ENCODE measurements around the gene PLXNA4. TPM values are rescaled to one million over a fixed set of nuclear protein-coding genes. Genes with fewer than 3 reads are reported as not detected.

The PLXNA4 gene
- total RNA-seq, 1 donor from 2014 or later = 17.6 TPM

- intact Hi-C loops (cut with DNase I) = no loop called here
- no peak for DNase-seq (ENCODE audit: missing footprints)
- ATAC-seq = no peak
Observed at GRCh38 chr7:132211971-132212370, 364.3 kb downstream of the PLXNA4 start.

DNA sequence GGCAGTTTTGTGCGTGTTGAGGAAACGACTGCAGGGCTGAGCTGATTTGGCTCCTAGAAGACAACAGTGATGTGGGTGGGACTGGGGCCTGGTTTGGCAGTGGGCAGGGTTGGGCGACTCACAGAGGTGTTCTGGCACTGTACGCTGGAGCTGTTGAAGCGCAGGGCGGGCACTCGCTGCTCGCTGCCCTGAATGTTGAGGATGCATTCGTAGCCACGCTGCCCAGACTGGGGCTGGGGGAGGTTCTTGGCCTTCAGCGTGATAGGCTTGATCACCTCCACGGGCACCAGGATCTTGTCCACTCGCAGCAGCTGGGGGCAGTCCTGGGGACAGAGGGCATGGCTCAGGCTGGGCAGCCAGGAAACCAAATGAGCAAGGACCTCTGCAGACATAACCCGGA is 365.4 kb downstream of the PLXNA4 start:
- no peak for DNase-seq (ENCODE audit: missing footprints)
- no peak for ATAC-seq
- intact Hi-C loops (cut with DNase I) = no loop called here

- ATAC-seq = no peak
- DNase-seq (ENCODE audit: missing footprints) = no peak
- intact Hi-C loops (cut with DNase I) = loop anchor here (5.0 kb wide), 1 partner anchor 45 kb away; no protein-coding TSS in a partner anchor
Observed at GRCh38 chr7:132207782-132208181, 368.5 kb downstream of the PLXNA4 start.

DNA sequence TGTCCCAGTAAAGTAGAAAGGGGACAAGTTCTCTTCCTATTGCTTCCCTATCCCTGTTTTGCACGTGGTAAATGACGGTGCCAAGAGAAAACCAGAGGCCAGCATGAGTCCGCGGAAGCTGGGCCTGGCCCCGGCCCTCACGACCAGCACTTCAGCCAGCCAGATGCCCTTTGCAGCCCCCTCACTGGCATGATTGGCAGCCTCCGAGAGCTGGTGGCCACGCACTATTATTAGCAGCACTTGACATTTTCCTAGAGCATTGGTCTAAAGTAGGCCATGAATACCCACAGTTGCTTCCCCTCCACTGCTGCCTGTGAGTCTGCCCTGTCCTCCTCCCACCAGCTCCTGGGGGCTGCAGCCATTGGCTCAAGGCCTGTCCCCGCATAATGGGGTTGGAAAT is 369.1 kb downstream of the PLXNA4 start:
- DNase-seq (ENCODE audit: missing footprints) (no peak), ATAC-seq (peak; percentile 77)
- intact Hi-C loops (cut with DNase I) = loop anchor here (5.0 kb wide), 1 partner anchor 45 kb away; no protein-coding TSS in a partner anchor

DNA sequence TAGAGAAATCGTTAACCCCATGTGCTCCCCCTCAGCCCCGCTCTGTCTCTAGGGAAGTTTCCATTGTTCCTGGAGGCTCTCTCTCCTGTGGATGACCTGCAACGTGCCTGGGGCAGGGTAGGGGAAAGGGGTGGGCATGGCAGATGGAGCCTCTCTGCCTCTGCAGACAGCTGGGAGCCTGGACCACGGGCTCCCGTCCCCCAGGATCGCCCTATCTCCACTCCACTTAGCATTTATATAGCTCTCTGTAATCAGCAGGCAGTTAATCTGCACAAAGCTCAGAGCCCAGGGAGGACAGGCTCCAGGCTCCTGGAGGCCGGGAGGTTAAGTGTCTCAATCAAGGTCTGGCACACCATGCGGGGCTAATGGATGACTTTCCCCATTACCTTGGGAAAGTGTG is 369.7 kb downstream of the PLXNA4 start:
- DNase-seq (ENCODE audit: missing footprints) = no peak
- intact Hi-C loops (cut with DNase I) = loop anchor here (5.0 kb wide), 1 partner anchor 46 kb away; no protein-coding TSS in a partner anchor
- ATAC-seq = peak; percentile 47

- ATAC-seq (no peak), DNase-seq (ENCODE audit: missing footprints) (peak; percentile 20)
- intact Hi-C loops (cut with DNase I) = loop anchor here (5.0 kb wide), 1 partner anchor 47 kb away; no protein-coding TSS in a partner anchor
Observed at GRCh38 chr7:132205509-132205908, 370.8 kb downstream of the PLXNA4 start.

DNA sequence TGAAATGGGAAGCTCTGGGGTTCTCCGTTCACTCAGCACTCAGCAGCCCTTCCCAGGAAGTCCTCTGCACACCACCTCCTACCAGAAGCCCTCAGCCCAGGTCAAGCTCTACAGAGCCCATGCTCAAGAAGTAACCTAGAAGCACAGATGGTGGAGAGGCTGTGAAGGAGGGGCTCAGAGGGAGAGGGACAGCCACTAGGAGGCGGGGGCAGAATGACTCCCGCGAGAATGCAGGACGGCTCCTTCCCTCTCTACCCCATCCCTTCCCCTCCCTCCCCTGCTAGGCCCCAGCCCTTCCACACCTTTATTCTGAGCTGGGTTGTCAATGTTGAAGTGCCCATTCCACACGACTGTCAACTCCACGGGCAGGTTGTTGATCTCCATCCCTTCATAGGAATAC is 373.2 kb downstream of the PLXNA4 start:
- intact Hi-C loops (cut with DNase I) = no loop called here
- ATAC-seq (no peak), DNase-seq (ENCODE audit: missing footprints) (no peak)

DNA sequence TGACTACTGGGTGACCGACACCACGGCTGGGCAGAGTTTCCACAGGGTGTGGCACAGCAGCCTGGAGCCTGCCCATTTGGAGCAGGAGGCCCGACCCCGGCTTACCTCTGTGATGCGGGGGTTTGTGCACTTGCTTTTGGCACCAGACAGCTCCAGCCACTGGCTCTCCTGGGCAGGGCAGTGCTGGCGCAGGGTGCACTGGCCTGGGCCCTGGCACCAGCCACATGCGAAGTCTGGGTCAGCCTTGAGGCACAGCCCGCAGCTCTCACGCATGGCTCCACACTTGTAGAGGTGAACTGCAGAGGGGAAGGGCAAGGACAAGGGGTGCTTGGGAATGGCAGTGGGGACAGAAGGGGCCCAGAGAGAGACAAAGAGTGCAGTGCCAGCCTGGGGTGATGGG is 373.7 kb downstream of the PLXNA4 start:
- DNase-seq (ENCODE audit: missing footprints) = peak; percentile 64
- no peak for ATAC-seq
- intact Hi-C loops (cut with DNase I) = no loop called here

DNA sequence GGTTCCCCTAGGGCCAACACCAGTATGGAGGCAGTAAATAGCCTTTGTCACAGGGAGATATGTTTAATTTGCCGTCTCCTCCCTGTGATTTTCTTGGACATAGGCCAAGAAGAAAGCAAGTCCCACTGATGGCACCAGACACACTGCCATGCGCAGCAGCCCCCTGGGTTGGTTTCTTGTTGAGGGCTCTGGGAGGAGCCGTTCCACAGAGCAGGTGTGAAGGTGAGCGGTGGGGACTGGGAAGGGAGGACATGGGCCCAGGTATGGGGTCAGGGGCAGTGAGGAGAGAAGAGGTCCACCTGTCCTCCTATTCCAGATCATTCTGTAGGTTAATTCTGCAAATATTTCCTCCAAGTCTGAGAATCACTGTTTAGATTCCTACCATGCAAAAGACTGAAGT is 376.1 kb downstream of the PLXNA4 start:
- intact Hi-C loops (cut with DNase I) = no loop called here
- no peak for ATAC-seq
- peak; percentile 54 for DNase-seq (ENCODE audit: missing footprints)

DNA sequence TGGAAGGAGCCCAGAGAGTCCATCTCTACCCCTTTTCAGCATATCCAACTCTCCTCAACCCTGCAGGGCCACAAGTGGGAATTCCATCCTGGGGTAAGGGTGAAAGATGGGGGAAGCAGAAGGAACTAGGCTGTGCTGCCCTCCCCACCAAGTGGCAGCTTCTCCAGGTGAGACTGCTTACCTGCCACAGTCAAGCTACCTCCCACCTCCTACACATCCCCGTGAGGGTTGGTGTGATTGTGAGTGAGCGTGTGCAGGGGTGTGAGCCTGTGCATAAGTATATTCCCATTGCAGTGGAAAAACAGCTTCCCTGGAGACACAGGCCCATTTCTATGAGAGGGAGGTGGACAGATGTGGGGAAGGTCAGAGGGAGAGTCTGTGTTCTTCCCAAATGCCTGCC is 376.6 kb downstream of the PLXNA4 start:
- intact Hi-C loops (cut with DNase I) = no loop called here
- ATAC-seq (no peak), DNase-seq (ENCODE audit: missing footprints) (peak; percentile 26)

- no peak for DNase-seq (ENCODE audit: missing footprints)
- ATAC-seq = no peak
- intact Hi-C loops (cut with DNase I) = no loop called here
Observed at GRCh38 chr7:132197772-132198171, 378.5 kb downstream of the PLXNA4 start.

GRCh38 chr7:132193898-132194297 is 382.4 kb downstream of the PLXNA4 start:
- intact Hi-C loops (cut with DNase I) = no loop called here
- ATAC-seq = no peak
- peak; percentile 63 for DNase-seq (ENCODE audit: missing footprints)

DNA sequence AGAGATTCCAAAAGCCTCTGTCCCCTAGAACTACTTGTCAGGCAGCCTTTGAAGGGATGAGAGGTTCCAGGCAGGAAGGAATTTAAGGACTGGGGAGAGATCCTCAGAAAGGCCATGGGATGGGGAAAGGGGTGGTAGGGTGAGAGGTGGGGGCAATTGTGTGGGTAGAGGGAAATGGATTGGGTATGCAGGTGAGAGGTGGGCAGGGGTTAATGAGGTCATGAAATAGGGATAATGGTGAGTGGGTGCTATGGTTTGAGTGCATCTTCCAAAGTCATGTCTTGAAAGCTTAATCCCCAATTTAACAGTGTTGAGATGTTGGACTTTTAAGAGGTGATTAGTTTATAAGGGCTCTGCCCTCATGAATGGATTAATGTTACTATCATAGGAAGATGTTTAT is 383.5 kb downstream of the PLXNA4 start:
- intact Hi-C loops (cut with DNase I) = no loop called here
- no peak for ATAC-seq

DNA sequence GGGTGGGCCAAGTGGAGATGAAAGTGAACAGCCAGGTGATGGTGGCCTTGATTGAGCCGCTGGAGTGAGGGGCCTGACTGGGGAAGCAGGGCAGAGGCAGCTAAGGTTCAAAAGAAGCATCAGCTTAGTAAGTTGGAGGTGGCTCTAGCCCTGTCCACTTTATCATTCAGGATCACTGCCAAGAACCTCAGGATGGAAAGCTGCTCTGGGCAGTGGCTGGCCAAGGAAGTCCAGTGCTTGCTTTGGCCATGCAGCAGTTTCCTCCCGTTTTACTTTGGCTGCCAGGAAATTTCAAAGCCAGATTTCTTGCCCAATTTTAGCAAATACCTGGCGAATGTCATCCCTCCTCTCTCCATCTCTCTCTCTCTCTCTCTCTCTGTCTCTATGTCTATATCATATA is 384.9 kb downstream of the PLXNA4 start:
- intact Hi-C loops (cut with DNase I) = no loop called here
- no peak for DNase-seq (ENCODE audit: missing footprints)
- no peak for ATAC-seq

More for the DNA sequence above, 383.5 kb downstream of the PLXNA4 start:
- no peak for DNase-seq (ENCODE audit: missing footprints)

- ATAC-seq (no peak), DNase-seq (ENCODE audit: missing footprints) (no peak)
- intact Hi-C loops (cut with DNase I) = no loop called here
Observed at GRCh38 chr7:132190683-132191082, 385.6 kb downstream of the PLXNA4 start.

DNA sequence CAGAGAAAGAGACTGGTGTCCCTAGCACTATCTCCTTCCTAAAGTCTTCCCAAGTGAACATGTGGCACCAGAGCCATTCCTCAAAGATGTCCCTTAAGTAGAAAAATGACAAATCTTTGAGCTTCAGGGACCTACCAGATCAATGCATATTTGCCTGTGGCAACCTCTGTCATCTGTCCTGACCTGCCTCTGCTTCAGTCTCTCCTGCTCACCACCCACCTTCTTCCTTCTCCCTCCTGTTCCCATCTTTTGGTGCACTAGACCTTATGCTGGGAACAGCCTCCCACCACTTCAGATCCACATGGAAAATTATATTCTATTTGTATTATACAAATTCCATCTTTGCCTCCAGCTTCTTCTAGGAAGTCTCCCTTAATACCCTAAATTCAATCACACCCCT is 386.4 kb downstream of the PLXNA4 start:
- ATAC-seq = no peak
- no peak for DNase-seq (ENCODE audit: missing footprints)
- intact Hi-C loops (cut with DNase I) = no loop called here

- intact Hi-C loops (cut with DNase I) = no loop called here
- ATAC-seq = no peak
- DNase-seq (ENCODE audit: missing footprints) = no peak
Observed at GRCh38 chr7:132187869-132188789, 388.1 kb downstream of the PLXNA4 start.

GRCh38 chr7:132187391-132187790 is 388.9 kb downstream of the PLXNA4 start:
- DNase-seq (ENCODE audit: missing footprints) (no peak), ATAC-seq (no peak)
- intact Hi-C loops (cut with DNase I) = no loop called here

DNA sequence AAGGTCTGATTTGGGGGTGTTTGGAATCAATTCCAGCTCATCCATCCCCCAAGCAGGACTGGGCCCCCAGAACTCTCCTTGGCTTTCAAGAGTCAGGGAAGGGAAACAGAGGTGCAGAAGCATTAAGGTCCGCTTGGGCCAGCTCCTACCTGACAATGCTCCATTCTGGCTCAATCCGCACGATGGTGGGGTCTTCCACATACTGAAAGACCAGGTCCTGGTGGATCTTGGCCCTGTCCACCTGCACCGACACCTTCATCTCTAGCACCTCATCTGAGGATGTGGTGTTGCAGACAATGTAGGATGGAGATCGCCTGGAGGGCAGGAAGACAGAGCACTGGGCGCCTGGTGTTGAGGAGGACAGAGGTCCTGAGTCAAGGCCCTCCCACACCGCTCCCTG is 391.1 kb downstream of the PLXNA4 start:
- intact Hi-C loops (cut with DNase I) = no loop called here
- DNase-seq (ENCODE audit: missing footprints) (no peak), ATAC-seq (no peak)

DNA sequence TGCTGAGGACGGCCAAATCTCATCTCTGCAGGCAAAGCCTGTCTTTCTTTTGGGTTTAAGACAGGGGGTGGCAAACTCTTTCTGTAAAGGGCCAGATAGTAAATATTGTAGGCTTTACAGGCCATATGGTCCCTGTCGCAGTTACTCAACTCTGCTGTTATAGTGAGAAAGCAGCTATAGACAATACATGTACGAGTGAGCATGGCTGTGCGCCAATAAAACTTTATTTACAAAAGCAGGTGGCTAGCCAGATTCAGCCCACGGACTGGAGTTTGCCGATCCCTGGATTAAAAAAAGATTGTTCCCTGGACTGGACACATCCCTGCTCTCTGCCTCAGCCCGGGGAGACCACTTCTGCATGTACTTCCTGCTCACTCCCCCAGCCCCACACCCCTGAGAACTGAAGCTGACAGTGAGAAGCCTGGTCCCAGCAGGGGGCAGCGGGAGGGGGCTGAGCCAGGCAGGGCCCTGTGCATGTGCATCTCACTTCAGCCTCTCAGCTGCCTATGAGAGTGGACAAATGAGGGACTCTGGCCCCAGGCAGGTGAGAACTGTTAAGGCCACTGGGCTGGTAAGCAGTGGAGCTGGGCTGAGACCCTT is 392.4 kb downstream of the PLXNA4 start:
- no peak for ATAC-seq
- DNase-seq (ENCODE audit: missing footprints) = no peak

More for the DNA sequence above, 392.4 kb downstream of the PLXNA4 start:
- intact Hi-C loops (cut with DNase I) = no loop called here

Data from Right ventricle myocardium inferior (tissue), 1 donor.